ENCODE results near the gene ATXN10.
"Not testable (repeated sequence)": the region's sequence is repeated elsewhere in the genome, so short reads cannot be mapped to it uniquely, and the experiment has no call there.

DNA sequence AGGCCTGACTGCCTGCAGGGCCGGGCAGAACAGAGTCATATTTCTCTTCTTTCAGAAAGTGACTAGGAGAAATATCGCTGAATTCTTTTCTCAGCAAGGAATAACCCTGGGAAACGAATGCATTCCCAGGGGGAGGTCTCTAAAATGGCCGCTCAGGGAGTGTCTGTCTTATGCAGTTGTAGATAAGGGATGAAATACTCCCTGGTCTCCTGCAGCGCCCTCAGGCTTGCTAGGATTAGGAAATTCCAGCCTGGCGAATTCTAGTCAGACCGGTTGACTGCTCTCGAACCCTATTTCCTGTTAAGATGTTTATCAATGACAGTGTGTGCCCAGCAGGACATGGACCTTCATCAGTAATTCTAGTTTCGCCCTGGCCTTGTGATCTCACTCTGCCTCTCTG, 124.4 kb downstream of the ATXN10 start:
- TF ChIP-seq, protein P1, sequence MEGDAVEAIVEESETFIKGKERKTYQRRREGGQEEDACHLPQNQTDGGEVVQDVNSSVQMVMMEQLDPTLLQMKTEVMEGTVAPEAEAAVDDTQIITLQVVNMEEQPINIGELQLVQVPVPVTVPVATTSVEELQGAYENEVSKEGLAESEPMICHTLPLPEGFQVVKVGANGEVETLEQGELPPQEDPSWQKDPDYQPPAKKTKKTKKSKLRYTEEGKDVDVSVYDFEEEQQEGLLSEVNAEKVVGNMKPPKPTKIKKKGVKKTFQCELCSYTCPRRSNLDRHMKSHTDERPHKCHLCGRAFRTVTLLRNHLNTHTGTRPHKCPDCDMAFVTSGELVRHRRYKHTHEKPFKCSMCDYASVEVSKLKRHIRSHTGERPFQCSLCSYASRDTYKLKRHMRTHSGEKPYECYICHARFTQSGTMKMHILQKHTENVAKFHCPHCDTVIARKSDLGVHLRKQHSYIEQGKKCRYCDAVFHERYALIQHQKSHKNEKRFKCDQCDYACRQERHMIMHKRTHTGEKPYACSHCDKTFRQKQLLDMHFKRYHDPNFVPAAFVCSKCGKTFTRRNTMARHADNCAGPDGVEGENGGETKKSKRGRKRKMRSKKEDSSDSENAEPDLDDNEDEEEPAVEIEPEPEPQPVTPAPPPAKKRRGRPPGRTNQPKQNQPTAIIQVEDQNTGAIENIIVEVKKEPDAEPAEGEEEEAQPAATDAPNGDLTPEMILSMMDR (IDR thresholded peaks at IDR 0.05; ENCODE audit: borderline replicate concordance, extremely low read depth, low read length, poor library complexity, severe bottlenecking) = not testable (repeated sequence)
- not testable (repeated sequence) for TF ChIP-seq EZH2 (IDR thresholded peaks at IDR 0.05; ENCODE audit: borderline replicate concordance, low read depth, low read length, severe bottlenecking)
